GM12878 (cell line): Measurements from ENCODE around the gene ANKRD11. TPM values are rescaled to one million over a fixed set of nuclear protein-coding genes. Genes with fewer than 3 reads are reported as not detected.

ENCODE experiments used
- ATAC-seq: fragments of 200-7000 bp; cut with Tn5 transposase; 3 replicates; pipeline ENCODE4 v1.9.1; 2020; ENCODE audit warnings: mild to moderate bottlenecking, moderate library complexity
- BruUV-seq: library from RNA; stranded (reverse); fragments of 400-500 nt; replicated peaks from 2 replicates; lab custom pipeline; 2021; lab: Mats Ljungman, UMichigan
- CTCF ChIA-PET: fragments of 300-600 bp; sonication (Branson Sonifier 250); formaldehyde crosslinking; extraction: SDS; loops from one replicate; lab custom pipeline; 2021; ENCODE audit warnings: inconsistent platforms; lab: Yijun Ruan, JAX
- POLR2A ChIA-PET: fragments of 350-600 bp; formaldehyde crosslinking; extraction: SDS; loops from one replicate; lab custom pipeline; 2021; ENCODE audit warnings: inconsistent platforms; lab: Charles Lee
- RAD21 ChIA-PET: fragments of 300-600 bp; sonication (Branson Sonifier 250); formaldehyde crosslinking; loops from one replicate; lab custom pipeline; 2023; ENCODE audit warnings: antibody characterized with exemption; ENCODE audit not compliant: unreplicated experiment; lab: Charles Lee
- SMC1A ChIA-PET: fragments of 300-600 bp; sonication (Branson Sonifier 250); formaldehyde crosslinking; loops from one replicate; lab custom pipeline; 2023; ENCODE audit not compliant: unreplicated experiment, uncharacterized antibody; lab: Charles Lee
- DNase-seq: peaks from one replicate; pipeline ENCODE4 v3.0.0-alpha.2; 2011; ENCODE audit warnings: low read depth, low spot score
- FAIRE-seq: peaks from 3 replicates; lab custom pipeline; 2011; peaks lifted over from hg19 to GRCh38; lab: Jason Lieb, UNC
- H2AFZ ChIP-seq: 2 replicates; pipeline ENCODE4 v1.6.0; 2011; ENCODE audit warnings: low read depth, low read length, control low read depth; ENCODE audit not compliant: control insufficient read depth
- H3K27ac ChIP-seq: 2 replicates; pipeline ENCODE4 v1.5.1; 2011; ENCODE audit warnings: control low read depth; ENCODE audit not compliant: control insufficient read depth, insufficient read depth
- H3K27me3 ChIP-seq, 2 experiments: replicated peaks in 1 of 2; 2 replicates each; pipeline versions ENCODE4 v1.6.0 to v1.6.1; 2011; ENCODE audit warnings: low read length in 1 of 2; ENCODE audit not compliant: control insufficient read depth in 2 of 2, insufficient read depth in 2 of 2
- H3K36me3 ChIP-seq, 2 experiments: 2 replicates each; pipeline ENCODE4 v1.5.1; 2011; ENCODE audit warnings: low read length in 1 of 2; ENCODE audit not compliant: control insufficient read depth in 2 of 2, insufficient read depth in 2 of 2
- H3K4me1 ChIP-seq: 2 replicates; pipeline ENCODE4 v1.6.1; 2011; ENCODE audit warnings: mild to moderate bottlenecking, low read length, moderate library complexity, mixed read lengths; ENCODE audit not compliant: control insufficient read depth, insufficient read depth
- H3K4me2 ChIP-seq: 2 replicates; pipeline ENCODE4 v1.6.0; 2011; ENCODE audit warnings: control low read depth; ENCODE audit not compliant: control insufficient read depth, insufficient read depth
- H3K4me3 ChIP-seq: fragments of 200-600 bp; sonication (generic); 2 replicates; pipeline ENCODE4 v1.5.1; 2016
- H3K79me2 ChIP-seq: 2 replicates; pipeline ENCODE4 v1.6.0; 2011; ENCODE audit warnings: low read length; ENCODE audit not compliant: control insufficient read depth, insufficient read depth
- H3K9ac ChIP-seq: 2 replicates; pipeline ENCODE4 v1.8.0; 2011; ENCODE audit warnings: low read length, control low read depth, mixed read lengths; ENCODE audit not compliant: control insufficient read depth, insufficient read depth
- H3K9me3 ChIP-seq: replicated peaks from 3 replicates; pipeline ENCODE4 v1.5.1; 2011; ENCODE audit warnings: mild to moderate bottlenecking, low read length; ENCODE audit not compliant: control insufficient read depth, insufficient read depth
- H4K20me1 ChIP-seq: 2 replicates; pipeline ENCODE4 v1.6.0; 2011; ENCODE audit not compliant: control insufficient read depth, insufficient read depth
- IKZF2 ChIP-seq, 2 experiments: fragments of 450-650 bp; IDR thresholded peaks; 2 replicates each; pipeline ENCODE4 v1.6.1; 2017; ENCODE audit warnings: mild to moderate bottlenecking in 2 of 2, moderate library complexity in 2 of 2
- TCF3 ChIP-seq: IDR thresholded peaks from 2 replicates; pipeline ENCODE4 v1.6.1; 2012; ENCODE audit warnings: low read depth, mild to moderate bottlenecking, low read length, borderline replicate concordance; ENCODE audit not compliant: insufficient read depth
- USF1 ChIP-seq: IDR thresholded peaks from 2 replicates; pipeline ENCODE4 v1.6.1; 2011; ENCODE audit warnings: borderline replicate concordance, low read depth, mild to moderate bottlenecking, moderate library complexity, mixed read lengths, low read length; ENCODE audit not compliant: insufficient read depth; ENCODE audit errors: extremely low read length
- WGBS: methylation state at CpG from one replicate; pipeline ENCODE4 v1.1.6; 2016; ENCODE audit warnings: low lambda C conversion rate; ENCODE audit not compliant: insufficient replicate concordance, insufficient coverage; ENCODE audit errors: missing lambda C conversion rate; 5-methylcytosine and 5-hydroxymethylcytosine counted together
- in situ Hi-C: fragments of 300-500 bp; cut with MboI; formaldehyde crosslinking; loops from 9 replicates; pipeline ENCODE4 v1.14.3; 2018; ENCODE audit warnings: mixed read lengths
- intact Hi-C: fragments of 100-400 bp; cut with micrococcal nuclease; formaldehyde crosslinking; loops from one replicate; pipeline ENCODE4 v1.14.2; 2022; ENCODE audit not compliant: unreplicated experiment
- polyA plus RNA-seq, 11 experiments: library from polyadenylated mRNA; depleted of rRNA in 4 of 11; unstranded in 6 of 11; stranded (reverse) in 5 of 11; fragments of >200 nt; fragmentation: Nextera tagmentation in 4 of 11; fragmentation: Illumina TruSeq in 1 of 11; extraction: Ambion mirVana in 4 of 11; extraction: Trizol in 1 of 11; gene quantifications; 1 replicate in 1 of 11; 2 replicates in 10 of 11; pipeline versions ENCODE4 v1.2.1 to v1.2.3, GENCODE V29; 2011 to 2016; ENCODE audit warnings: inconsistent platforms in 2 of 11, missing spikeins in 2 of 11, low read depth in 1 of 11
- total RNA-seq, 4 experiments: library from RNA; depleted of rRNA in 3 of 4; stranded (reverse); fragments of >200 nt in 3 of 4; fragmentation: Illumina TruSeq in 1 of 4; extraction: Trizol in 1 of 4; gene quantifications; 2 replicates each; pipeline versions ENCODE4 v1.2.1 to v1.2.3, GENCODE V29; 2013 to 2021
- TF ChIP-seq, protein P1 (sequence below): IDR thresholded peaks from 2 replicates; pipeline ENCODE4 v1.6.1; 2012; ENCODE audit warnings: low read depth, low read length, improper control_type of control experiment

The ANKRD11 gene
- total and polyA plus RNA-seq, 10 of the 15 experiments (the other 5 are each of a cell fraction or from before 2014, with no cell fraction given) = 5.1 to 103 (median 27.4) TPM

- TF ChIP-seq USF1 (no peak), TCF3 (no peak), IKZF2 (IDR thresholded peaks at IDR 0.05) (no peak)
Observed at GRCh38 chr16:89290887-89291286, 199.5 kb downstream of the ANKRD11 start (continued).

- RAD21 ChIA-PET = no interaction called here
- FAIRE-seq (no peak), ATAC-seq (no peak), DNase-seq (no peak)
- Histone ChIP-seq H3K9me3 (no peaks in the 10 kb centered on the region), H2AFZ (no peak overlapping the region), H3K4me2 (no peak overlapping the region), H3K27ac (no peak overlapping the region), H3K4me1 (no peaks in the 10 kb centered on the region), H3K79me2 (no peaks in the 10 kb centered on the region; the same call in none of the 2 replicates), H3K27me3 (no peaks in the 10 kb centered on the region), H3K4me3 (no peak overlapping the region), H3K36me3 (peaks cover 23 to 41% of the 10 kb centered on the region in 2 experiments), H3K9ac (no peak overlapping the region), H4K20me1 (peaks cover 3% of the 10 kb centered on the region)
- intact Hi-C loops (no loop called here), in situ Hi-C loops (no loop called here)
- TF ChIP-seq, protein P1, sequence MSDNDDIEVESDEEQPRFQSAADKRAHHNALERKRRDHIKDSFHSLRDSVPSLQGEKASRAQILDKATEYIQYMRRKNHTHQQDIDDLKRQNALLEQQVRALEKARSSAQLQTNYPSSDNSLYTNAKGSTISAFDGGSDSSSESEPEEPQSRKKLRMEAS = no peak
- BruUV-seq = no TSS peak
- POLR2A ChIA-PET = no interaction called here
- SMC1A ChIA-PET = no interaction called here
- CTCF ChIA-PET = no interaction called here
- WGBS = 97% methylated on average over 15 of the region's 16 CpGs
Observed at GRCh38 chr16:89290472-89290871, 199.9 kb downstream of the ANKRD11 start.
